IPS DF 6.9 (cell line): ENCODE data around the gene SMC3.

ENCODE experiments used
- DNase-seq: peaks from one replicate; pipeline ENCODE4 v3.0.0-alpha.2; 2013; ENCODE audit warnings: low read depth, low spot score
- H3K27ac ChIP-seq: one replicate; pipeline ENCODE4 v1.5.1; 2013; ENCODE audit warnings: low read length, control low read depth
- H3K27me3 ChIP-seq: 2 replicates; pipeline ENCODE4 v1.6.1; 2013; ENCODE audit warnings: mild to moderate bottlenecking, low read length; ENCODE audit not compliant: control insufficient read depth, insufficient read depth
- H3K36me3 ChIP-seq: 2 replicates; pipeline ENCODE4 v1.6.1; 2013; ENCODE audit warnings: low read length; ENCODE audit not compliant: control insufficient read depth, insufficient read depth
- H3K4me1 ChIP-seq: 2 replicates; pipeline ENCODE4 v1.6.1; 2013; ENCODE audit warnings: low read length; ENCODE audit not compliant: control insufficient read depth, insufficient read depth
- H3K4me3 ChIP-seq: 2 replicates; pipeline ENCODE4 v1.5.1; 2013; ENCODE audit warnings: mild to moderate bottlenecking, low read length
- H3K9me3 ChIP-seq: 2 replicates; pipeline ENCODE4 v1.6.1; 2013; ENCODE audit warnings: low read length, inconsistent platforms; ENCODE audit not compliant: control insufficient read depth, insufficient read depth
- WGBS: extraction: QIAGEN DNeasy Blood & Tissue Kit; methylation state at CpG from one replicate; pipeline ENCODE4 v1.1.7; 2013; ENCODE audit warnings: mixed read lengths, missing lambda C conversion rate; ENCODE audit not compliant: insufficient read length, insufficient coverage; 5-methylcytosine and 5-hydroxymethylcytosine counted together

Gene SMC3

DNA sequence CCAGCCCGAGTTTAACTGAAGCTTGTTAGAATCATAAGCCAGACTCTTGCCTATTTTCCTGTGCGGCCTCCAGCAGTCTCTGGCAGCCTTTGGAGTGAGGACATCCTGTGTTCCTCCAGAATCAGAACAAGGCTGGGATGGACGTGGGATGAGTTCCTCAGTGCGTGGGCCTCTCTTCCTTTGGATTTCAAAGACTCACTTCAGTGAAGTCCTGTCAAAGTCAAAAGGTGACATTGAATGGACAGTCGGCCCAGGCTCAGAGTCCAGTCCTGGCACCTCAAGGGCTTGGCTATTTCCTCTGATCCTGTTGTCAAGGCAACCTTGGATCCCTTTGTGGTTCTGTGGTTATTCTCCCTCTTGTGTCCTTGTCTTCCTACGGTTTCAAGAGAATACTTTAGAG is 21.4 kb upstream of the SMC3 start:
- no peak overlapping the region for H3K4me3 ChIP-seq
- no peak for DNase-seq
- no peaks in the 10 kb centered on the region for H3K36me3 ChIP-seq
- H3K9me3 ChIP-seq = no peaks in the 10 kb centered on the region
- no peaks in the 10 kb centered on the region for H3K4me1 ChIP-seq
- no peaks in the 10 kb centered on the region for H3K27me3 ChIP-seq
- WGBS = no CpG with 5 or more reads among the region's 6 CpGs
- H3K27ac ChIP-seq = no peak overlapping the region

DNA sequence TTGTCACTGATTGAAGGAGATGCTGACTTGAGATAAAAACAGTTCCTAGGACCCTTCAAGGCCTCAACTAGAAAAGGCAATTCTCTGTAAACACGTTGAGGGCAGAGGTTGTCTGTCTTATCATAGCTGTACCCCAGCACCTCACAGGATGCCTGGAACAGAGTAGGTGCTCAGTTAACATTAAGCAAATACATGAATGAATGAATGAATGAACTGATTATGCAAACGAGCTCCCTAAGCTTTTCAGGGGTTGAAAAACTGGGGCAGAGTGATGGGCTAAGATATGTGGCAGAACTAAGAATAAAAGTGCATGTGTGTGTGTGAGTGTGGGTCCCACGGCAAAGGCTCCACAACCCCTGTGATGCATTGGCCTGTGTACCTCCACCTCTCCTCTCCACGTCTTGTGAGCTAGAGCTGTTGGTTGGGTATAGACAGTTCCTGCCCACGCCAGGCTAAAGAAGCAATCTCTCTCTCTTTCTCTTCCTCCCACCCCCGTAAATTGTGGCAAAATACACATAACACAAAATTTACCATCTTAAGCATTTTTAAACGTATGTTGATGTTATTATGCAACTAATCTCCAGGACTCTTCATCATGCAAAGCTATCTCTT is 20.9 kb upstream of the SMC3 start:
- H3K36me3 ChIP-seq = no peaks in the 10 kb centered on the region
- no peaks in the 10 kb centered on the region for H3K9me3 ChIP-seq
- no peaks in the 10 kb centered on the region for H3K4me1 ChIP-seq
- no CpG with 5 or more reads among the region's 7 CpGs for WGBS
- no peak overlapping the region for H3K4me3 ChIP-seq
- no peak overlapping the region for H3K27ac ChIP-seq
- no peaks in the 10 kb centered on the region for H3K27me3 ChIP-seq
- no peak for DNase-seq

DNA sequence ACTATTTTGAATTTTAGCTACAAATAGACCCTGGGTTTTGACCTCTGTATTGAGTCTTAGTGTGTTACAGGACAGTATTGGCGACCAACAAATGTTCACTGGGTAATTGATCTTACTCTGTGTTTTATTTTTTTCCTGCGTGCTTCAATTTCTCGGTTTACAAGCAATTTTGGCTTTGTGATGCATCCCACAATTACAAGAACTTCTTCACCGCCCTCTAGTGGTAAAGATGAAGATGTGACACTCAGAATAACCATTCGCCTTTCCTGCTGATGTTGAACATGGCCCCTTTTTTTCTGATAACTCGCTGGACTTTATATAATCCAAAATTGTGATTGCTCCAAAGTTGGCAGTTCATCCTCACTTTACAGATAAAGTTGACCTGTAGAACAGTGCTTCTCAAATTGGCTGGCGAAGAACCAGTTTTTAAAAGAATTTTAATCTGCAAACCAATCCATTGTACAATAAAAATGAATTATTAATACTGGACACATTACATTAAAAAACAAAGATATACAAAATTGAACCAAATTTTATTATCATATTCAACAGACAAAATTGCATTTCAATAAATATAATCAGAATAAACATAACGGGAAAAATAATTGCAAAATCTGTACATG is 20.2 kb upstream of the SMC3 start:
- no peak overlapping the region for H3K27ac ChIP-seq
- H3K4me1 ChIP-seq = no peaks in the 10 kb centered on the region
- no peak overlapping the region for H3K4me3 ChIP-seq
- WGBS = no CpG with 5 or more reads among the region's 8 CpGs
- no peak for DNase-seq
- no peaks in the 10 kb centered on the region for H3K9me3 ChIP-seq
- H3K27me3 ChIP-seq = no peaks in the 10 kb centered on the region
- H3K36me3 ChIP-seq = no peaks in the 10 kb centered on the region

DNA sequence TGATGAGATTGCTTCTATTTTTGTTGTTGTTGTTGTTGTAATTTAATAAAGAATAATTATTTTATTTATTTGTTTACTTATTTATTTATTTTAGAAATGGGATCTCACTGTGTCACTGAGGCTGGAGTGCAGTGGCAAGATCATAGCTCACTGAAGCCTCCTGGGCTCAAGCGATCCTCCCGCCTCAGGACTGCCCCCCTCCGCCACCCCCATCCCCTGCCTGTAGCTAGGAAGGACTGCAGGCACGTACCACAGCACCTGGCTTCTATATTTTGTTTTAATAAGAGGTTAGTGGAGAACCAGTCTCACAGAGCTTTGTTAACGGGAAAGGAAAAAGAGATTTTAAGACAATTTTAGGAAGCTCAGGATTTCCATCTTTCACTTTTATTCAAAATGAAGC is 19.5 kb upstream of the SMC3 start:
- no peak overlapping the region for H3K27ac ChIP-seq
- DNase-seq = no peak
- WGBS = no CpG with 5 or more reads among the region's 5 CpGs

DNA sequence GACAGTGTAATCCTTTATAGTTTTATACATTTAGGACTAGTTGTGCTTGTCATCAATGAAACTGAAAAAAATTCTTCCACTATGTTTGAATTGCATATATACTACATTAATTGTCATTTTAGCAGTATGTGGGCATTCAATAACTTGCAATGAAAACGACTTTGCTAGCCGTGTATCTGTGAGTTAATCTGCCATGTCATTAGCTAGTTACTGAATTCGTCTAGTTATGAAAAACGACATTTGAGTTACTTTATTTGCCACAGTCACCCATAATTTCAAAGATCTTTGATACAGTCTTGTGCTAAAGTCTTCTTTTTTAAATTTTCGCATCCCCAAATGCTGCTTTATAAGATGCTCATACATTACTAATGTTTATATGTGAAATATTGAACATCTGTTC is 18.3 kb upstream of the SMC3 start:
- no peaks in the 10 kb centered on the region for H3K36me3 ChIP-seq
- no peak for DNase-seq
- WGBS = no CpG with 5 or more reads among the region's 5 CpGs
- H3K27ac ChIP-seq = no peak overlapping the region
- no peaks in the 10 kb centered on the region for H3K27me3 ChIP-seq
- no peaks in the 10 kb centered on the region for H3K9me3 ChIP-seq
- H3K4me3 ChIP-seq = no peak overlapping the region
- H3K4me1 ChIP-seq = no peaks in the 10 kb centered on the region; the same call in 1 of the 2 replicates

More for the DNA sequence above, 19.5 kb upstream of the SMC3 start:
- Histone ChIP-seq H3K9me3 (no peaks in the 10 kb centered on the region), H3K36me3 (no peaks in the 10 kb centered on the region), H3K27me3 (no peaks in the 10 kb centered on the region), H3K4me3 (no peak overlapping the region), H3K4me1 (no peaks in the 10 kb centered on the region)

DNA sequence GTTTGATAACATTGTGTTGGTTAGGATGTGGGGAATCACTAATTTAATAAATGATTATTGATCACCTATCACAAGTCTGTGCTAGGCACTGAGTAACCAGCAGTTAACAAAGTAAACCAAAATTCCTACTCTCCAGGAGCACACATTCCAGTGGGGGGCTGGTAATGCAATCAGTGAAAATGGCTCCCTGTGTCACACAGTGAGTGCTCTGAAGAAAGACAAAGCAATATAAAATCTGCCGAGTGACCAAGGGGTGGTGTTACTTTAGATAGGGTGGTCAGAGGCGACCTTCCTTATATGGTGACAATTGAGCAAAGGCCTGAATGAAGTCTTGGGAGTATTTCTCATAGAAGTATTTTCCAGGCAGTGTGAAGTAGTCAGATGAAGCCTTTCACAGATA is 13.6 kb upstream of the SMC3 start:
- H3K4me3 ChIP-seq = no peak overlapping the region
- H3K27ac ChIP-seq = no peak overlapping the region
- H3K36me3 ChIP-seq = no peaks in the 10 kb centered on the region
- H3K27me3 ChIP-seq = no peaks in the 10 kb centered on the region
- DNase-seq = no peak
- H3K4me1 ChIP-seq = no peaks in the 10 kb centered on the region; the same call in 1 of the 2 replicates
- no CpG with 5 or more reads among the region's 2 CpGs for WGBS
- no peaks in the 10 kb centered on the region for H3K9me3 ChIP-seq

DNA sequence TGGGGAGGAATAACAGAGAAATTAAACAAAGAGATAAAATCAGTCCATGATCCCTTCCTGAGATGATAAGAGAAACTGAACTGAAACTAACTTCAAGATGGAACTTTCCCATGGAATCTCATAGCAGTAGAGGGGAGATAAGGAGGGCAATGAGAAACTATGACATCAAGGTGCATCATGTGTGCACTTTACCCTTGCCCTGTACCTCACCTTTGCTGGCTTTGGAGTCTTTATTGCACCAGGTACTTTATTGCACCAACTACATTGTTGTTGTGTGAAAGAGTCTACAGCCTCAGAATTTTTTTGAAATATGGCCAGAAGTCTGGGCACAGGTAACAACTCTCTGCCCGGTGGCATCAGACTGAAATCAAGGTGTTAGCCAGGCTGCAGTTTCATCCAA is 11.2 kb upstream of the SMC3 start:
- Histone ChIP-seq H3K27me3 (no peaks in the 10 kb centered on the region), H3K36me3 (no peaks in the 10 kb centered on the region), H3K27ac (no peak overlapping the region), H3K4me1 (no peaks in the 10 kb centered on the region; the same call in 1 of the 2 replicates), H3K4me3 (no peak overlapping the region), H3K9me3 (no peaks in the 10 kb centered on the region)
- DNase-seq = no peak
- no CpG with 5 or more reads among the region's 1 CpG for WGBS

DNA sequence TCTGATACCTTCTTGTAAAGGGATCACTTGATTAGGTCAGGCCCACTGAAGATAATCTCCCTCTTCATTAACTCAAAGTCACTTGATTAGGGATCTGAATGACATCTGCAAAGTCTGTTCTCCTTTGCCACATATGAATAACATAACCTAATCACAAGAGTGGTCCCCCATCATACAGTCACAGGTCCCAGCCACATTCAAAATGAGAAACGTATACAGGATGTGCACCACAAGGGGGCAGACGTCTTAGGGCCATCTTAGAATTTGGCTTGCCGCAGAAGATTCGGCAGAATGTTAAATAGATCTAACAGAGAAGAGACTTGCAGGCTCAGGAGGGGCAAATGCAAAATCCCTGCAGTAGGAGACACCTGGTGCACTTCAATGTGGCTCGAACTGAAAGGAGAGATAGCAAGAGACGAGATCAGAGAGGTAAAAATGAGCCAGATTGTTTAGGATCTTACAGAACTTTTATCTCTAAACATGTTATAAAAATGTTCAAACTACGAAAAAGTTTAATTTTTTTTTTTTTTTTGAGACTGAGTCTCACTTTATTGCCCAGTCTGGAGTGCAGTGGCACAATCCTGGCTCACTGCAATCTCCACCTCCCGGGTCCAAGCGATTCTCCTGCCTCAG is 10.4 kb upstream of the SMC3 start:
- Histone ChIP-seq H3K4me3 (no peak overlapping the region), H3K4me1 (no peaks in the 10 kb centered on the region; the same call in 1 of the 2 replicates), H3K27me3 (no peaks in the 10 kb centered on the region), H3K36me3 (no peaks in the 10 kb centered on the region), H3K9me3 (no peaks in the 10 kb centered on the region), H3K27ac (no peak overlapping the region)
- DNase-seq = no peak
- no CpG with 5 or more reads among the region's 9 CpGs for WGBS

DNA sequence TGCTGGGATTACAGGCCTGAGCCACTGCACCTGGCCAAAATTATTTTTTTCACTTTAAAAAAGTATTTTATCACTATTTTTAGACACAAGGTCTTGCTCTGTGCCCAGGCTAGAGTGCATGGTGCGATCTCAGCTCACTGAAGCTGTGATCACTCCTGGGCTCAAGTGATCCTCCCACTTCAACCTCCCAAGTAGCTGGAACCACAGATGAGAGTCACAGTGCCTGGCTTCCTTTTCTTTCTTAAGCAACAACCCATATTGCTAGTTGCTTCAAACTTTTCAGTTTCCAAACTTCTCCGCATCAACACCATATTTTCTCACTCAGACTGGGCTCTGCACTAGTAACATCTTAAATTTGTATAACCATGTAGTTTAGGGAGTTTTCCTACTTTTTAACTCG is 9.5 kb upstream of the SMC3 start:
- no peak for DNase-seq
- H3K4me3 ChIP-seq = no peak overlapping the region
- WGBS = 100% methylated on average over 1 of the region's 3 CpGs
- no peaks in the 10 kb centered on the region for H3K27me3 ChIP-seq
- no peak overlapping the region for H3K27ac ChIP-seq
- H3K36me3 ChIP-seq = no peaks in the 10 kb centered on the region
- no peaks in the 10 kb centered on the region for H3K9me3 ChIP-seq
- no peaks in the 10 kb centered on the region; the same call in 1 of the 2 replicates for H3K4me1 ChIP-seq

DNA sequence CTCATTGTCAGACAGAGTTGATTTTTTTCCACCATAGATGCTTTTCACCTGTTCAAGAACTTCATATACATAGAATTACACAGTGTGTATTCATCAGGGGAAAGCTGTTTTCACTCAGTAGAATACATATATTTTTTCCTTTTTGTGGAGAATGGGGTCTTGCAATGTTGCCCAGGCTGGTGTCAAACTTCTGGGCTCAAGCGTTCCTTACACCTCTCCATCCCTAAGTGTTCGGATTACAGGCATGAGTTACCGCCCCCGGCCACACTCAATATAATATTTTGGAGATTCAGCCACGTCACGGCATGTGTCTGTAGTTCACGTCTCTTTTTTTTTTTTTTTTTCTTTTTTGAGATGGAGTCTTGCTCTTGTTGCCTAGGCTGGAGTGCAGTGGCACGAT is 7.5 kb upstream of the SMC3 start:
- Histone ChIP-seq H3K27me3 (no peaks in the 10 kb centered on the region), H3K4me1 (no peaks in the 10 kb centered on the region), H3K27ac (no peak overlapping the region), H3K9me3 (no peaks in the 10 kb centered on the region), H3K36me3 (no peaks in the 10 kb centered on the region), H3K4me3 (no peak overlapping the region)
- no peak for DNase-seq
- WGBS = no CpG with 5 or more reads among the region's 8 CpGs
